CD4-positive, alpha-beta T cell (primary cell): ENCODE results near the gene TBC1D14. TPM values are rescaled to one million over a fixed set of nuclear protein-coding genes. Genes with fewer than 3 reads are reported as not detected.
"Not testable (repeated sequence)": the region's sequence is repeated elsewhere in the genome, so short reads cannot be mapped to it uniquely, and the experiment has no call there.

Source experiments
- ATAC-seq: fragments of 200-7000 bp; cut with Tn5 transposase; one replicate; pipeline ENCODE4 v1.10.0; 2022; ENCODE audit warnings: mild to moderate bottlenecking; ENCODE audit not compliant: poor library complexity
- CTCF ChIA-PET: fragments of 350-600 bp; sonication (Branson Sonifier 250); formaldehyde crosslinking; loops from one replicate; lab custom pipeline; 2021; ENCODE audit warnings: antibody characterized with exemption, inconsistent platforms; lab: Charles Lee
- POLR2A ChIA-PET: fragments of 350-600 bp; sonication (Branson Sonifier 250); formaldehyde crosslinking; loops from one replicate; lab custom pipeline; 2021; ENCODE audit warnings: antibody characterized with exemption, inconsistent platforms; lab: Charles Lee
- DNase-seq, 14 experiments: peaks; one replicate each; pipeline ENCODE4 v3.0.0-alpha.2; 2013 to 2020; ENCODE audit warnings: mixed read lengths in 2 of 14
- H3K27ac ChIP-seq, 2 donors: one replicate each; pipeline versions ENCODE4 v1.5.1 to v1.7.0; 2013; ENCODE audit warnings: low read length in 2 of 2, low read depth in 1 of 2, mild to moderate bottlenecking in 1 of 2
- H3K27me3 ChIP-seq, 2 experiments: 1 replicate in 1 of 2; 2 replicates in 1 of 2; pipeline versions ENCODE4 v1.6.1 to v1.7.0; 2013; ENCODE audit warnings: low read length in 2 of 2, control low read depth in 1 of 2, mild to moderate bottlenecking in 1 of 2, moderate library complexity in 1 of 2; ENCODE audit not compliant: insufficient read depth in 2 of 2, control insufficient read depth in 1 of 2
- H3K36me3 ChIP-seq: one replicate; pipeline ENCODE4 v1.6.1; 2013; ENCODE audit warnings: low read length, control low read depth; ENCODE audit not compliant: insufficient read depth
- H3K4me1 ChIP-seq: one replicate; pipeline ENCODE4 v1.6.1; 2013; ENCODE audit warnings: low read length, control low read depth; ENCODE audit not compliant: insufficient read depth
- H3K4me3 ChIP-seq: one replicate; pipeline ENCODE4 v1.5.1; 2013; ENCODE audit warnings: mild to moderate bottlenecking, low read length, moderate library complexity
- H3K9me3 ChIP-seq, 2 experiments: 1 replicate in 1 of 2; 2 replicates in 1 of 2; pipeline versions ENCODE4 v1.6.1 to v1.7.0; 2013; ENCODE audit warnings: low read length in 2 of 2, mild to moderate bottlenecking in 2 of 2, control low read depth in 1 of 2, moderate library complexity in 1 of 2; ENCODE audit not compliant: control insufficient read depth in 1 of 2, insufficient read depth in 1 of 2
- H3K27ac Mint-ChIP-seq: one replicate; pipeline ENCODE4 v1.8.0; 2020; ENCODE audit warnings: mixed read lengths
- H3K27me3 Mint-ChIP-seq: one replicate; pipeline ENCODE4 v1.8.0; 2021; ENCODE audit warnings: mixed read lengths
- H3K36me3 Mint-ChIP-seq: one replicate; pipeline ENCODE4 v1.8.0; 2021; ENCODE audit warnings: low read depth, mixed read lengths
- H3K4me1 Mint-ChIP-seq: one replicate; pipeline ENCODE4 v1.8.0; 2021; ENCODE audit warnings: low read depth, mixed read lengths
- H3K4me3 Mint-ChIP-seq: one replicate; pipeline ENCODE4 v1.8.0; 2020; ENCODE audit warnings: mild to moderate bottlenecking, mixed read lengths
- H3K9me3 Mint-ChIP-seq: one replicate; pipeline ENCODE4 v1.8.0; 2020; ENCODE audit warnings: mixed read lengths
- CTCF ChIP-seq: fragments of 200-600 bp; IDR thresholded peaks from one replicate; pipeline ENCODE4 v1.8.0; 2022; ENCODE audit warnings: antibody characterized with exemption, mild to moderate bottlenecking
- intact Hi-C, 2 experiments: fragments of 100-400 bp; cut with DNase I in 1 of 2; cut with micrococcal nuclease in 1 of 2; formaldehyde crosslinking; loops; one replicate each; pipeline versions ENCODE4 v1.15.1 to v1.9.0; 2023 to 2025; cut with DNase I, micrococcal nuclease
- total RNA-seq, 174 experiments: library from RNA in 2 of 174; stranded (reverse) in 2 of 174; gene quantifications; one replicate each; pipeline ENCODE4 v1.2.3 and lab custom pipeline; 2021 to 2026

Gene TBC1D14
- total RNA-seq, 2 experiments from 2014 or later: 31.2 to 34.1 TPM

- Mint-ChIP-seq H3K27me3 (no peaks in the 10 kb centered on the region), H3K36me3 (peaks cover 45% of the 10 kb centered on the region), H3K4me1 (peaks cover 17% of the 10 kb centered on the region), H3K4me3 (no peak overlapping the region), H3K27ac (peak overlapping the region; percentile 60), H3K9me3 (no peaks in the 10 kb centered on the region)
- DNase-seq (no peak), ATAC-seq (no peak)
- Histone ChIP-seq H3K27me3 (no peaks in the 10 kb centered on the region), H3K36me3 (peaks cover 35% of the 10 kb centered on the region), H3K4me1 (peaks cover 6% of the 10 kb centered on the region), H3K27ac (no peak overlapping the region), H3K9me3 (no peaks in the 10 kb centered on the region), H3K4me3 (no peak overlapping the region)
- intact Hi-C loops: loop anchor here in 1 of 2 experiments (5.0 kb wide), 1 partner anchor 60 kb away; no protein-coding TSS in a partner anchor
- POLR2A ChIA-PET: no interaction called here
- TF ChIP-seq CTCF: no peak
- CTCF ChIA-PET: no interaction called here
These were observed 62.7 kb downstream of the TBC1D14 start for GRCh38 chr4:6972375-6972650.

GRCh38 chr4:6972911-6973310 is 63.3 kb downstream of the TBC1D14 start:
- H3K27ac ChIP-seq: no peak overlapping the region

DNA sequence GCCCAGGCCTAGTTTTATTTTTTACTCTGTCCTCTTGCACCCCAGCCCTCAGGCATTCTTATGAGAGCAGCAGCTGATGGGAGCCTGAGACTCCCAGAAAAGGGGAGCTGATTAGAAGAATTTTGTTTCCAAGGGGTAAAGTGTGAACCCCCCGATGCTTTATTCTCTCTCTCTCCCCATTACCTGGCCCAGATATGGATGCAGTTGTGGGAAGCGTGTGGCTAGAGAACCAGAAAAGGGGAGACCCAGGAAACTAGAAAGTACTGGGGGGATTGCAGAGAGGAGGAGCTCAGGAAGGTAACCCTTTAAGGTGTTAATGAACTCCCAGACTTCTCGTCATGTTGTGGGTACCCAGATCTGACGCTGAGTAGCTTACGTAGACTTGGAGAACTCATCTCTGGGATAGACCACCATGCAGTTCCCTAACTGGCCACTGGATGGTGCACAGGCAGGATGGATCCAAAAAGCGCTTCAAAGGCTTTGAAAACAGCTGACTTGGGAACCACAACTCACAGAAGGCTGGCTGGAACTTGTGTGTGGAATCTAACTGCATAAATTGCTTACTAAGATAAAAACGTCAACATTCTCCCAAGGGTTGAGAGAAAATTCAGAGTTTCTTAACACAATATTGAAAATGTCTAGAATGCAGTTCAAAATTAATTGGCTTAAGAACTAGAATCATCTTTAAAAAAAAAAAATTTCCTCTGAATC is 64.7 kb downstream of the TBC1D14 start:
- peaks cover 15% of the 10 kb centered on the region for H3K4me1 Mint-ChIP-seq
- POLR2A ChIA-PET: interaction anchor here (0.6 to 1.7 kb wide), 11 partner anchors 9 to 254 kb away, joined by 3 to 14 read pairs (median 3); partner anchors contain the start of genes GRPEL1 and TADA2B

More at GRCh38 chr4:6972911-6973310, 63.3 kb downstream of the TBC1D14 start:
- Histone ChIP-seq H3K4me1 (peaks cover 6% of the 10 kb centered on the region), H3K27me3 (no peaks in the 10 kb centered on the region), H3K36me3 (peaks cover 33% of the 10 kb centered on the region), H3K4me3 (no peak overlapping the region), H3K9me3 (no peaks in the 10 kb centered on the region)
- Mint-ChIP-seq H3K27me3 (no peaks in the 10 kb centered on the region), H3K9me3 (no peaks in the 10 kb centered on the region), H3K27ac (peak overlapping the region; percentile 60), H3K4me1 (peaks cover 15% of the 10 kb centered on the region), H3K4me3 (no peak overlapping the region), H3K36me3 (peaks cover 39% of the 10 kb centered on the region)
- DNase-seq: no peak
- TF ChIP-seq CTCF: no peak
- POLR2A ChIA-PET: interaction anchor here (0.7 kb wide), 1 partner anchor 331 kb away, joined by 3 read pairs; no protein-coding TSS in a partner anchor
- CTCF ChIA-PET: interaction anchor here (1.2 kb wide), 1 partner anchor 11 kb away, joined by 3 read pairs; no protein-coding TSS in a partner anchor
- intact Hi-C loops: loop anchor here in 1 of 2 experiments (5.0 kb wide), 1 partner anchor 61 kb away; no protein-coding TSS in a partner anchor
- ATAC-seq: no peak

DNA sequence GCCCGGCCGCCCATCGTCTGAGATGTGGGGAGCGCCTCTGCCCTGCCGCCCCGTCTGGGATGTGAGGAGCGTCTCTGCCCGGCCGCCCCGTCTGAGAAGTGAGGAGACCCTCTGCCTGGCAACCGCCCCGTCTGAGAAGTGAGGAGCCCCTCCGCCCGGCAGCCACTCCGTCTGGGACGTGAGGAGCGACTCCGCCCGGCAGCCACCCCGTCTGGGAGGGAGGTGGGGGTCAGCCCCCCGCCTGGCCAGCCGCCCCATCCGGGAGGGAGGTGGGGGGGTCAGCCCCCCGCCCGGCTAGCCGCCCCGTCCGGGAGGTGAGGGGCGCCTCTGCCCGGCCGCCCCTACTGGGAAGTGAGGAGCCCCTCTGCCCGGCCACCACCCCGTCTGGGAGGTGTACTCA is 68.2 kb downstream of the TBC1D14 start:
- H3K4me3 ChIP-seq, H3K4me1 ChIP-seq, CTCF ChIA-PET, H3K4me3 Mint-ChIP-seq, H3K9me3 Mint-ChIP-seq, ATAC-seq, H3K27ac ChIP-seq, H3K27ac Mint-ChIP-seq, H3K27me3 ChIP-seq, H3K9me3 ChIP-seq, H3K36me3 ChIP-seq, POLR2A ChIA-PET, intact Hi-C loops, DNase-seq, H3K27me3 Mint-ChIP-seq: not testable (repeated sequence)
- Mint-ChIP-seq H3K4me1 (peaks cover 15% of the 10 kb centered on the region), H3K36me3 (peaks cover 27% of the 10 kb centered on the region)

More for the DNA sequence above, 64.7 kb downstream of the TBC1D14 start:
- no peak overlapping the region for H3K4me3 Mint-ChIP-seq
- peak; percentile 98 for ATAC-seq
- H3K9me3 Mint-ChIP-seq: no peaks in the 10 kb centered on the region
- no peaks in the 10 kb centered on the region for H3K27me3 Mint-ChIP-seq
- peak; percentile 93 for TF ChIP-seq CTCF
- peaks cover 23% of the 10 kb centered on the region for H3K36me3 ChIP-seq
- H3K27ac Mint-ChIP-seq: peak overlapping the region; percentile 49
- H3K27me3 ChIP-seq: no peaks in the 10 kb centered on the region
- peaks cover 6% of the 10 kb centered on the region for H3K4me1 ChIP-seq
- no peaks in the 10 kb centered on the region for H3K9me3 ChIP-seq
- peaks cover 32% of the 10 kb centered on the region for H3K36me3 Mint-ChIP-seq
- CTCF ChIA-PET: interaction anchor here (0.6 to 1.7 kb wide), 23 partner anchors 9 to 100 kb away, joined by 3 to 24 read pairs (median 5); partner anchors contain the start of genes GRPEL1, TADA2B and TBC1D14
- intact Hi-C loops: loop anchor here (1.0 to 5.0 kb wide), 3 partner anchors 62 to 97 kb away; no protein-coding TSS in a partner anchor
- peak; percentile 56 to 89 (median 77) for DNase-seq
- no peak overlapping the region for H3K4me3 ChIP-seq
- H3K27ac ChIP-seq: no peak overlapping the region
